ENCODE results near the gene CPEB1.

GRCh38 chr15:82545002-82545401 is 102.2 kb downstream of the CPEB1 start:
- no peak for TF ChIP-seq CTCF (conservative IDR thresholded peaks at IDR 0.05 in 1 of 2, IDR thresholded peaks at IDR 0.05 in 1 of 2; ENCODE audit: low read depth in 1 of 2, low read length in 2 of 2)
- no peak for TF ChIP-seq EZH2 (IDR thresholded peaks at IDR 0.05; ENCODE audit: low read length, missing control alignments)

All from fibroblast of lung (primary cell).